Hindlimb muscle (tissue), 1 donor: ENCODE results near the gene GRM4. TPM values are rescaled to one million over a fixed set of nuclear protein-coding genes. Genes with fewer than 3 reads are reported as not detected.

Experiments
- DNase-seq: peaks from one replicate; pipeline ENCODE4 v3.0.0-alpha.2; 2013
- polyA plus RNA-seq: library from polyadenylated mRNA; unstranded; fragments of 120-200 nt; gene quantifications from one replicate; pipeline ENCODE4 v1.2.1, GENCODE V29; 2013; ENCODE audit not compliant: insufficient read length

The GRM4 gene
- polyA plus RNA-seq, 1 donor = 3.8 TPM

- DNase-seq = no peak
Measured at GRCh38 chr6:34142061-34142998, 3.6 kb downstream of the GRM4 start.

- DNase-seq = no peak
Measured at GRCh38 chr6:34140075-34140474, 5.8 kb downstream of the GRM4 start.

GRCh38 chr6:34138914-34139510 lies 6.9 kb downstream of the GRM4 start:
- DNase-seq = no peak

GRCh38 chr6:34138191-34138590 lies 7.7 kb downstream of the GRM4 start:
- no peak for DNase-seq

GRCh38 chr6:34135541-34135940 lies 10.3 kb downstream of the GRM4 start:
- no peak for DNase-seq

GRCh38 chr6:34132486-34133185 lies 13.3 kb downstream of the GRM4 start:
- DNase-seq = peak; percentile 42

- no peak for DNase-seq
Measured at GRCh38 chr6:34131326-34132290, 14.3 kb downstream of the GRM4 start.

GRCh38 chr6:34130862-34131261 lies 15.0 kb downstream of the GRM4 start:
- DNase-seq = no peak

- no peak for DNase-seq
Measured at GRCh38 chr6:34129753-34130152, 16.1 kb downstream of the GRM4 start.

GRCh38 chr6:34128045-34128444 lies 17.8 kb downstream of the GRM4 start:
- no peak for DNase-seq

GRCh38 chr6:34126419-34126818 lies 19.5 kb downstream of the GRM4 start:
- no peak for DNase-seq

GRCh38 chr6:34125939-34126338 lies 19.9 kb downstream of the GRM4 start:
- no peak for DNase-seq

- DNase-seq = no peak
Measured at GRCh38 chr6:34120953-34121675, 24.8 kb downstream of the GRM4 start.

GRCh38 chr6:34115915-34116314 lies 30.0 kb downstream of the GRM4 start:
- no peak for DNase-seq

- DNase-seq = peak; percentile 61
Measured at GRCh38 chr6:34115403-34115795, 30.5 kb downstream of the GRM4 start.

- no peak for DNase-seq
Measured at GRCh38 chr6:34114695-34115402, 31.0 kb downstream of the GRM4 start.

- DNase-seq = no peak
Measured at GRCh38 chr6:34113532-34113931, 32.4 kb downstream of the GRM4 start.

GRCh38 chr6:34112126-34112525 lies 33.8 kb downstream of the GRM4 start:
- no peak for DNase-seq

GRCh38 chr6:34110610-34111009 lies 35.3 kb downstream of the GRM4 start:
- DNase-seq = no peak

GRCh38 chr6:34108176-34108575 lies 37.7 kb downstream of the GRM4 start:
- DNase-seq = no peak

- DNase-seq = no peak
Measured at GRCh38 chr6:34106900-34107299, 39.0 kb downstream of the GRM4 start.
